Ramos (cell line): ENCODE results near the gene MICAL3.
"Not testable (repeated sequence)": the region's sequence is repeated elsewhere in the genome, so short reads cannot be mapped to it uniquely, and the experiment has no call there.

Experiments
- in situ Hi-C: fragments of 300-500 bp; cut with MboI; formaldehyde crosslinking; loops from one replicate; pipeline ENCODE4 v1.14.3; 2022; ENCODE audit warnings: low sequenced_read_pairs; ENCODE audit not compliant: unreplicated experiment

The MICAL3 gene

DNA sequence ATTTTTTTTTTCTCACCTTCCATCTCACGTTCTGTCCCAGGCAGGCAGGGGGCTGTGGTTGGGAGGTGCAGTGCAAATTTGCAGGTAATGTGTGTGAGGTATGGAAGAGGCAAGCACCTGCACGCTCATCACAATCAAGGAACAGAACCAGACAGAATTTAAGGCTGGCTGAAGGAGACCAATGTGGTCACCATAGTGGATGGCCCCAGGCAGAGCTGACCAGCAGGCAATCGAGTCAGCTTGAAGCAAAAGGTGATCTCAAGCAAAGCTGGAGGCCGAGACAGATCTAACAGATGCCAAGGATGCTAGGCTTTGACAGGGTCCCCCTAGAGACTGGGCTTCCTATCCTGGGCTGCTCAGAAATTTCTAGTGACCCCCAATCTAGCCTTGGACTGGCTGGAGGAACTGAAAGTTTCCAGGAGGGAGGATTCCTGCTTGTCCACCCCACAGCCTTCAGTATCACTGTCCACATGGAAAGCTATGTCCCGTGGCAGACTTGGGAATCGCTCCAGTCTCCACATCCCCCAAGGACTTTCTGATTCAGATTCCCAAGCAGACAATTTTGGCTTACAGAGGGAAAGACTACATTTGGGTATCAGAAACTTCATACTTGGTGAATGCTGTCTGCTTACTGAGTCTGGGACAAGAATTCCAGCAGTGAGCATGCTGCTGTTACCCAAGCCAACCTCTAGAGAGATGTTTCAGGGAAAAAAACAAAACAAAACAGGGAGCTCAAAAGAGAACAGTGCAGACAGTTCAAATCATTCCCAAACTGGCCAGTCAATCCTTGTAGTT lies 9.0 kb upstream of the MICAL3 start:
- in situ Hi-C loops: no loop called here

DNA sequence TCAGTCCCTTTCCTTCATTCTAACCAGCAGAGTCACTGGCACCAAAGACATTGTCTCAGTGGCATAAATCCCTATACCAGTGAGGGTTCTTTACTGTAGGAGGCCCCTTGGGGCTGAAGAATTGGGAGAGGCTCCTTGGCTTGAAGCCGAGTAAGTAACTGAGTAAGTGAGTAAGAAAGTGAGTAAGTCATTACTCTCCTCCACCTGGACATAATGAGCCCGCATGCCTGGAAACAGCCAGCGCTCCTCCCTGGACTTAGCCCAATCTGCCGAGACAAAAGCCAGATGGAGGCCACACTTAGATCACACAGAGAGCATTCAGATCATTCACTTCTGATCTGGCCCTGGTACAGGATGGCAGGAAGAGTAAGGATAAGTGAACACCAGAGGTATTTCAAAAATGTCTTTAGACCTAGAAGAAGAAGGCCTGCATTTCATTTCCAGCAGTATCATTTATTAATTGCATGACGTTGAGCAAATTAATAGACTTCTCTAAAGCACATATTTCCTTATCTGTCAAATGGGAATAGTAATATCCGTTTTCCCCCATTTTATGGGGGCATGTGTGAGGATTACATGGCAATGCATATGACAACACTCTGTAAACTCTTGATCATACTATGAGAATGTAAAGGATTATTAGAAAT lies 8.2 kb upstream of the MICAL3 start:
- in situ Hi-C loops: no loop called here

DNA sequence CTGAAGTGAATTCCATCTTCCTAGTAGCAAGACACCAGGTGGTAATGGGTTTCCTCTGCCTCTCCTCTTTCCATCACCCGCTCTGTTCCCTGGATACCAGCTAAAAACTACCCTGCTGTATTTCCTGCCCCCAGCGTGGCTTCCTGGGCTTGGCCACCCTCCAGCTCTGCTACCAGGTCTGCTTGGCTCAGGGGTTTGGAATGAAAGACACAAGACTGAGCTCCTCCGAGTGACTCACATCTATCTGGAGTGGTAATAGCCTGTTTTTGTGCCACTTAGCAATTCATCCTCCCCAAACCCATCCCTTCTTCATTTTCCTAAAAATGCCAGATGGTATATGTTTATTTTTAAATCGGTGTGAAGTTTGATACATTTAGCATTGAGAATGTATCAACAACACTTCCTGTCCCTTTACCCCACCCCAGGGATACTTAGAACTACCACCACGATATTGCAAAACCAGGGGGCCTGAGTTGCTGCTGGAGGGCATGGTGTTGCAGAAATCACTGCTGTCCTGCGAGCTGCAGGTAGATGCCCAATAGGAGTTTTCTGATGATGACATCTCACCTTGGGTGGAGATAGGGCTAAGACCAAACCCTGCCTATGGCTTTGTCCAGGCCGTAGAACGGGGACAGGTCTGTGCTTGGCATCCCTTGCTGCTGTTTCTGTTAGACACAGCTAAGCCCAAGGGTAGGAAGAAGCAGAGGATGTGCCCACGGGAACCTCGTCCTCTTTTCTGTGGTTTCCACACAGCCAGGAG lies 7.5 kb upstream of the MICAL3 start:
- in situ Hi-C loops: no loop called here

DNA sequence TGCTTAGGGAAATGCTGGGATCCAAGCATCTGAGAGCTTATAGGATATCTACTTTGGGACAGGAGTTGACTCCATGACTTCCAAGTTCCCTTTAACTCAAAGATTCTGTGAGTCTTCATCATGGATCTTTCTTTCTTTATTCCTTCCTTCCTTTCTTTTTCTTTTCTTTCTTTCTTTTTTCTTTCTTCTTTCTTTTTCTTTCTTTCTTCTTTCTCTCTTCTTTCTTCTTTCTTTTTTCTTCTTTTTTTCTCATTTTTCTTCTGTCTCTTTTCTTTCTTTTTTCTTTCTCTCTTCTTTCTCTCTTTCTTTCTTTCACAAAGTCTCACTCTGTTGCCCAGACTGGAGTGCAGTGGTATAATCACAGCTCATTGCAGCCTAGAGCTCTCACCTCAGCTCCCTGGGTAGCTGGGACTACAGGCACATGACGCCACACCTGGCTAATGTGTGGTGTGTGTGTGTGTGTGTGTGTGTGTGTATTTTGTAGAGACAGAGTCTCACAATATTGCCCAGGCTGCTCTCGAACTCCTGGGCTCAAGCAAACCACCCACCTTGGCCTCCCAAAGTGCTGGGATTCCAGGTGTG lies 5.4 kb upstream of the MICAL3 start:
- in situ Hi-C loops: no loop called here

DNA sequence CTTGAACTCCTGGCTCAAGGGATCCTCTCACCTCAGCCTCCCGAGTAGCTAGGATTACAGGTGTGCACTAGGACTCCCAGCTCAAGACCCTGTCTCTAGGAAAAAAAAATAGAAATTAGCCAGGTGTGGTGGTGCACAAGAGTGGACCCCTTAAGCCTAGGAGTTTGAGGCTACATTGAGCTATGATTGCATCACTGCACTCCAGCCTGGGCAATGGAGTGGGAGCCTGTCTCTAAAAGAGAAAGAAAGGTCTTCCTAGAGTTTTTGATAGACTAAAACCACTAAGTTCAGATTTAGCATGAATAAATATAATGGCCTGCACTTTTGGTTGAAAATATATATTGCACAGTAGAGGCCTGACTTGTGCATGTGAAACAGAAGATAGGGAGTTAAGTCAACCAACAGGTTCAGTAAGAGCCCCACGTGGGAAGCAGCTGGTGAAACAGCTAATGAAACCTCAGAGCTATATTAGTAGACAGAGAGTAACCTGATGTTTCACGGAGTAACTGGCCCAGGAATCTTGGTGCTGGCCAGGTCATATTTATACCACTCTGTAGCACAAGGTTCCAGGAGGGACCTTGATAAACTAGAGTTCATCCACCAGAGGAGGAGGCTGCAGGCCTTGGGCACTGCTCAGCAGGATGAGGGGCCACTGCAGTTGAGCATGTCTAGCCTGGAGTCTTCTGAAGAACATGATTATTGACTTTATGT lies 4.6 kb upstream of the MICAL3 start:
- in situ Hi-C loops: no loop called here

DNA sequence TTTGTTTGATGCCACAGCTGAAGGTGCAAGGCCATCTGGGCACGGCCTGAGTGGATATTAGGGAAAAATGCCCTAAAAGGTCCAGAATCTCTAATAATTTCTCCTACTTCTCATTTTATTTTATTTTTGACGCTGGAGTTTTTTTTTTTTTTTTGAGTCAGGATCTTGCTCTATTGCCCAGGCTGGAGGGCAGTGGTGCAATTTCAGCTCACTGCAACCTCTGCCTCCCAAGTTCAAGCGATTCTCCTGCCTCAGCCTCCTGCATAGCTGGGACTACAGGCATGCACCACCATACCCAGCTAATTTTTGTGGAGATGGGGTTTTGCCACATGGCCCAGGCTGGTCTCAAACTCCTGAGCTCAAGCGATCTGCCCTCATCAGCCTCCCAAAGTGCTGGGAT lies 1.5 kb upstream of the MICAL3 start:
- in situ Hi-C loops: not testable (repeated sequence)

DNA sequence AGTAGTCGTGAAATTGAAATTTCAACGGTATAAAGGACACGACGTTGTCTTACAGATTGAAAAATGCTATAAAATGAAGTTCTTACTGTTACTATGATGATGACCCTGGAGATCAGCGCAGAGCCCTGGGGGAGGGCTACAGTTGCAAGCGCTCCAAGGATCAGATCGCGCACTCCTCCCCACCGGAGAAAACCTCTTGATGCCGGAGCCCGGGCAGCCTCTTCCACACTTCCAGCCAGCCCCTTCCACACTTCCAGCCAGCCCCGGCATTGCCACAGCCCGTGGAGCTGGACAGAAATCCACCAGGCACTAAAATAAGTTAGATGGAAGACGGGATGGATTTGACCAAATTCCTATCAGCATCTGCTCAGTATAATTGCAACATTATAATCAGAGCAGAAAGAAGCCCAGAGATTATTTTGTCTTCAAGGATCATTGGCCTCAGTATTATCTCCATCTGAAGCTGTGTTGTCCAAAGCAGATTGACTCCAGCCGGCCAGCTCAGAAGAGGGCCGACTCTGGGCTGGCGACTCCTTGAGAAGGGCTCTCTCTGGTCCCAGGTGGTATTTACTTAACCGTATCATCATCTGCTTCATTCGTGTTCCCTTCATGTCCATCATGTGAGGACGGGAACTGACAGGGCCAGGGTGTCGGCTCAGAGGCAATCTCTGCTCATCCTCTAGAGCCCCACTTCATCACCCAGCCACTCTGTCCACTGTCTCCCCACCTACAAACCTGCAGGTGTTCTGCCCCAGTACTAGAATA lies 777 bp upstream of the MICAL3 start:
- in situ Hi-C loops: no loop called here

DNA sequence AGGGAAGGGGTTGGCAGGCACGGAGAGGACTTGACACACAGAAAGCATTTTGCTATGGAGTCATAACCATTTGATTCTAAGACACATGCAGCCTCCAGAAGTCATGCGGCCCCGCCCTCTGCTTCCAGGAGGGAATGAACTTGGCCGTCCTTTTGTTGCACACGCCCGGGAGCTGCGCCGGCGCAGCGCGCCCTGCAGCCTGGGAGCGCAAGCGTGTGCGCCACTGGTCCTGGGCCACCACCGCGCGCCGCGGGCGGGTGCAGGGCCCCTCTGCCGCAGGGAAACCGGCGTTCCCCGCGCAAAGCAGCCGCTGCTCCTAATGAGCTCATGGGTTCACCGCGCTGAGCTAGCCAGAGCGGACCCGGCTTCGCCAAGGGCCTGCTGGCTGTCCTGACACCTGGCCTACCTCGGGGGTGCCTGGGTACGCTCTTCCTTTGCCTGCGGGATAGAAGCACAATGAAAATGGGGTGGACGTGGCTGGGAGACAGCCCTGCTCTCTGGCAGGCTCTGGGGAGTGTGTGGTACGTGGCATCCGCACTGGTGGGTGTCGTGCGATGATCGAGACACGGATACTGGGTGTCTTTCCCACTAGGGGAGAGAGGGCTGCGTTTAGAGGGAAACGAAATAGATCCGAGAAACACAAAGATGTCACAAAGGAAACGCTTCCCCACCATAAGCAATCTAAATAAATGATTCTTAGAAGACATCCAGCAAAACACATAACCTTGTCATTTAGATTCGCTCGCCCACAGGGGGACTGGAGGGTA lies 669 bp downstream of the MICAL3 start:
- in situ Hi-C loops: no loop called here

DNA sequence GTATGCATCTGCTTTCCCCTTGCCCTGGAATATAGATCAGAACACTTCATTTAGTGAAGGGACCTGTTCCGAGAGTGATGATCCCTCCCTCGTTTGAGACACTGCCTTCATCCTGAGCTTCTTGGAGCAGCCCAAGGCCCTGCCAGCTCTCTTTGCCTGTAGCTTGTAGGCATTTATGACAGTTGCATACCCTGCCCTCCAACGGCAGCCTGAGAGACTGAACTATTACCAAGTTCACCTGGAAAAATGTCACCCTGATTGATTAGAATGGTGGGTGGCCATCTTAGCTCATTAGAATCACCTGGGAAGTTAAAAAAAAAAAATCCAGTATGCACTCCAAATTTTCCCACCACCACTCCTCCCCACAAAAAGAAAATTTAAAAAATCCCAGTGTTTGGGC lies 1.5 kb downstream of the MICAL3 start:
- in situ Hi-C loops: no loop called here

DNA sequence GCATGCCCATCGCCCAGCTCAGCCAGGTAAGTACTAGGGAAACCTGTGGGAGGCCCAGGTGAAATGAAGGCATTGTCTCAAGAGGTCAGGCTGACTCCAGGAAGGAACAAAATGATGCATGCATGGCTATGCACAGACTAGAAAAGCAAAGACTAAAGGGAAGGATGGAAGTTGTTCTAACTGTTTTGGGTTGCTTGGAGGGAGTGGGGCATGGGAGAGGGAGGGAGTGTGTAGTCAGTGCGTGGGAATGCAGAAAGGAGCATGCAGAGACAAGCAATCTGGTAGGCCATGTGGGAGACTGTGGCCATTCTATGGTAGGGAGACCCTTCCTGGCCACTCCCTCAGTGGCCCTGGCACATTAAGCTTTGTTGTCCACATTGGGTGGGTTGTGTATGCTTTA lies 2.9 kb downstream of the MICAL3 start:
- in situ Hi-C loops: no loop called here

DNA sequence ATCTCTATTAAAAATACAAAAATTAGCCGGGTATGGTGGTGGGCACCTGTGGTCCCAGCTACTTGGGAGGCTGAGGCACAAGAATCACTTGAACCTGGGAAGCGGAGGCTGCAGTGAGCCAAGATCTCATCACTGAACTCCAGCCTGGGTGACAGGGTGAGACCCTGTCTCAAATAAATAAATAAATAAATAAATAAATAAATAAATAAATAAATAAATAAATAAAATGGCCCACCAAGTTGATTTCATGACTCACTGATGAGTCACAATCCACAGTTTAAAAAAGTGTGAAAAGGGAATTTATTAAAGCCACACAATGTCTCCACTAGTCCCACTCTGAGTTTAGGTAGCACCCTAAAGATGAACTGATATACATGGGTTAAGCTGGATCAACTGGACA lies 3.6 kb downstream of the MICAL3 start:
- in situ Hi-C loops: not testable (repeated sequence)

DNA sequence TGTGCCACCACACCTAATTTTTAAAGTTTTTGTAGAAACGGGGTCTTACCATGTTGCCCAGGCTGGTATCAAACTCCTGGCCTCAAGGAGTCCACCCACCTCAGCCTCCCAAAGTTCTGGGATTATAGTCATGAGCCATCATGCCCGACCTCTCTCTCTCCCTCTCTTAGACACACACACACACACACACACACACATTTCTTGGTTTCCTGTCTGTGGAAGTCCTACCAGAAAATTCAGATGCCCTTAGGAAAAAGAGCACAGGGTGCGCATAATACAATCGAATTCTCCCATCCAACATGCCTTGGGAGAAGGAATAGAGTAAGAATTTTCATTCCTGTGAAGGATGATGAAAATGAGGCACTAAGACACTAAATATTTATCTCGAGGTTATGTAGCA lies 10.4 kb downstream of the MICAL3 start:
- in situ Hi-C loops: no loop called here

DNA sequence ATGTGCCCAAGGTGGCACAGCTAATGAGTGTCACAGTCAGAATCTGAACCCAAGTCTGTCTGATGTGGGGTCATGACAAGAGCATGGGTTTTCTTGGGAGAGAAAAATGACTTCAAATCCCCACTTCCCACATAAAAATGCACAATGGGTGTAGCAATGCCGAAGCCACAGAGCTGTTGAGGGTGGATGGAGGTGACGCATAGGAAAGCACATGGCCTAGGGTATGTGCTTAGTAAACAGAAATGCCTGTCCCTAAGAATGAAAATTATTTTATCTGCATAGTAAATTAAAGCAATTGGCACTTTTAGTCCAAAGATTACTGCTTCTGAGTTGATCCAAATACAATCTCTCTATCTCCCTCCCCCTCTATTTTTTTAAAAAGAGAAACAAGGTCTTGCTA lies 10.9 kb downstream of the MICAL3 start:
- in situ Hi-C loops: no loop called here

DNA sequence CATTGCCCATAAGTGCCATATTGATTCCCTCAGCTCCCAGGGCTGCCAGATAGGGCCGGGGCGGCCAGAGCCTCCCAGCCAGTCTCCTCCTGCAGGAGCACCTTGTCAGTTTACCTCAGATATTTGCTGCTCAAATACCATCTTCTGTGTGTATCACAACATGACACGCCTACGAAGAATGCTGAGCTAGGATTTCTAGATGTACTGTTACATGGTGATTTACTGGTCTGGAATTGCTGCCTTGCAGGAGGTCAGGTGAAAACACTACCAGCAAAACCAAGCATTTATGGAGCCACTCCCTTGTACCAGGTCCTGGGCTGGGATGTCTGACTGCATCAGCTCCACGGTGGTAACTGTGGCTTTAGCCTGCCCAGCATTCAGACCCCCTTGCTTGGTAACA lies 11.8 kb downstream of the MICAL3 start:
- in situ Hi-C loops: no loop called here

DNA sequence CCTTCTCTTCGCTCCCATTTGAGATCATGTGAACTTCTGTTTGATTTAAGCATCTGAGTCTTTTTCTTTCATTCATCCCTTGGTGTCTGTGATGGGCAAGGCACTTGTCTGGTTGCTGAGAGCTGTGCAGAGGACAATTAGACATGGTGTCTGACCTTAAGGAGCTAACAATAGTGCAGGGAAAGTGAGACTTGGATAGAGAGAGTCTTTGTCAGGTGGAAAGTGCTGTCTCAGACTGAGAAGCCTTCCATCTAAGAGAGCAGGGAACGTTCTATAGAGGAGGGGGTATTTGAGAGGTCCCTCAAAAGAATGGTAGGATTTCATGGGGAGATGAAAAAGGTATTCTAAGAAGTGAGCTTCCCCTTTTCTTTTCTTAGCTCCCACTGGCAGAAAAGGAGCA lies 14.1 kb downstream of the MICAL3 start:
- in situ Hi-C loops: no loop called here

DNA sequence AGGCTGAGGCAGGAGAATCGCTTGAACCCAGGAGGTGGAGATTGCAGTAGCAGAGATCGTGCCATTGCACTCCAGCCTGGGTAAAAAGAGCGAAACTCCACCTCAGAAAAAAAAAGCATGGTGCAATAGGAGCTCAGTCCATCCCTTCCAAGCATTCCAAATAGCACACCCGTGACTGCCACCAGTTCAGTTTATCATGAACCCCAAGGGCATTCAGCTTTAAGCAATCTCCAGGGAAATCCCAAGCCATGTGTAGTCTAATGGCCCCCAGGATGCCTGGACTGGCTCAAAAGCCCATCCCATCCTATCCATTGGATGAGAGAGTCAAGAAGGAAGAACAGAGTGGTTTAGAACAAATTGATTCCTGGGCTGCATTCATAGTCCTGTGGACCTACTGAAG lies 16.2 kb downstream of the MICAL3 start:
- in situ Hi-C loops: no loop called here

DNA sequence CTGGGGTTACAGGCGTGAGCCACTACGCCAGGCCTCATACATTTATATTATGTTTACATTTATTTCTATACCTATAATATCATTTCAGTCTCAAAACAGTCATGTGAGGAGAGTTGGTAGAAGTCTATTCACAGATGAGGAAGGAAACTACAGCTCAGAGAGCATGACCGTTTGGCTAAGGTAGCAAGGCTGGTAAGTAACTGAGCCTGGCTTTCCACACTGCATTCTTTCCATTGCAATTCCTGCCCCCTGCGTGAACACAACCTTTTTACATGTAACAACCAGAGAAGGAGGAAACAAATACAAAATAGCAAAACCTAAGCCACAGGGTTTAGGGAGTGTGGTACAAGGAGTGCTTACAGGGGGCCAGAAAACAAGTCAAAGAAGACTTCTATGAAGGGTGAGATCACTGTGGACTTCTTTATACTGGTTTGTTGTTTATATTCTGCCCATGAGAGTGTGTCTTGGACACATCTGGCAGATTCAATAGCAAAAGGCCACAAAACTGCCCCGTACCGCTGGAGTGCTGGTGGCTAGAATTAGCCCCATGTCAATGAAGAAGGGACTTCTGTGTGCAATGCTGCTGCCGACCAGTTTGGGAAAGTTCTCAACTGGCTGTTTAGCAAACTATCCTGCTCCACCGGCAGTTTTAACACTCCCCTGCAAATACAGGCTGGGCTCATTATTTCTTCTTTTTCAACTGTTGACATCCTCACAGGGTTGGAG lies 19.0 kb downstream of the MICAL3 start:
- in situ Hi-C loops: no loop called here

DNA sequence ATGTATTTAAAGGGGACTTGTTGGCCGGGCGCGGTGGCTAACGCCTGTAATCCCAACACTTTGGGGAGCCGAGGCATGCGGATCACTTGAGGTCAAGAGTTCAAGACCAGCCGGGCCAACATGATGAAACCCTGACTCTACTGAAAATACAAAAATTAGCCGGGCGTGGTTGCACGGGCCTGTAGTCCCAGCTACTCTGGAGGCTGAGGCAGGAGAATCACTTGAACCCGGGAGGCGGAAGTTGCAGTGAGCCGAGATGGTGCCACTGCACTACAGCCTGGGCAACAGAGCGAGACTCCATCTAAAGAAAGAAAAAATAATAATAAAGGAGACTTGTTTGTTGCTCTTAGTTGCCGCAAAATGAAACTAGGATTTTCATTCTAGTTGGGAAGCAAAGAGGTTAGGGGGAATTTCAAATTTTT lies 22.5 kb downstream of the MICAL3 start:
- in situ Hi-C loops: not testable (repeated sequence)
